Memory B cell (primary cell): ENCODE results near the gene SFXN5.

Experiments used
- ATAC-seq: fragments of 150-1000 bp; cut with Tn5 transposase; 2 replicates; pipeline ENCODE4 v1.10.0; 2021; ENCODE audit warnings: low read depth, mild to moderate bottlenecking, moderate library complexity
- DNase-seq, 2 donors: peaks; one replicate each; pipeline ENCODE4 v3.0.0; 2022; ENCODE audit warnings: low spot score in 2 of 2
- H3K27ac Mint-ChIP-seq: one replicate; pipeline ENCODE4 v1.8.0; 2022; ENCODE audit warnings: mild to moderate bottlenecking, moderate library complexity, mixed read lengths
- H3K27me3 Mint-ChIP-seq: one replicate; pipeline ENCODE4 v1.8.0; 2022; ENCODE audit warnings: mixed read lengths
- H3K36me3 Mint-ChIP-seq: one replicate; pipeline ENCODE4 v1.8.0; 2022; ENCODE audit warnings: mild to moderate bottlenecking, mixed read lengths
- H3K4me1 Mint-ChIP-seq: one replicate; pipeline ENCODE4 v1.8.0; 2022; ENCODE audit warnings: mixed read lengths
- H3K4me3 Mint-ChIP-seq: one replicate; pipeline ENCODE4 v1.8.0; 2022; ENCODE audit warnings: mild to moderate bottlenecking, moderate library complexity, mixed read lengths
- H3K9me3 Mint-ChIP-seq: one replicate; pipeline ENCODE4 v1.8.0; 2022; ENCODE audit warnings: mixed read lengths

The SFXN5 gene

GRCh38 chr2:72996117-72996502 is 75.4 kb downstream of the SFXN5 start:
- no peak overlapping the region for H3K27ac Mint-ChIP-seq
- no peak for DNase-seq
- H3K27me3 Mint-ChIP-seq = no peaks in the 10 kb centered on the region
- no peaks in the 10 kb centered on the region for H3K9me3 Mint-ChIP-seq
- H3K4me1 Mint-ChIP-seq = no peaks in the 10 kb centered on the region
- H3K36me3 Mint-ChIP-seq = no peaks in the 10 kb centered on the region
- no peak overlapping the region for H3K4me3 Mint-ChIP-seq
- ATAC-seq = no peak

- no peaks in the 10 kb centered on the region for H3K9me3 Mint-ChIP-seq
- no peaks in the 10 kb centered on the region for H3K36me3 Mint-ChIP-seq
- H3K4me1 Mint-ChIP-seq = no peaks in the 10 kb centered on the region
- DNase-seq (no peak), ATAC-seq (no peak)
- H3K27me3 Mint-ChIP-seq = no peaks in the 10 kb centered on the region
- H3K27ac Mint-ChIP-seq = no peak overlapping the region
- H3K4me3 Mint-ChIP-seq = no peak overlapping the region
Observed at GRCh38 chr2:72995430-72996116, 75.9 kb downstream of the SFXN5 start.

DNA sequence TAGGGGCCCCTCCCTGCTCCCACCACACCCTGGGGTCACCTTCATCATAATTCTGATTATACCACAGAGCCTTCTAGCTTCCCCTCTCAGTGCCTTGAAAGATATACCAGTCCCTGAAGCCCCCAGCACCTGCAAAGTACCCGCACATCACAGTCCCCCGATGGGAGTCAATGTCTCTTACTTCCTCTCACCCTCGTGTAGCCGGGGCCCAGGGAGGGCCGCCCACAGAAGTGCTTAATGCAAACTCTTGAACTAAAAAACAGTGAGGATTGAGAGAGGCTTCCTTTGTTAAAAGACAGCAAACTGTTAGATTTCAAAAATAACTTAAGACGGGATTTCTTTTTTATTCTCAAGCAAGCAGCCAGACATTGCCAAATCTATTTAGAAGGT is 76.5 kb downstream of the SFXN5 start:
- no peaks in the 10 kb centered on the region for H3K27me3 Mint-ChIP-seq
- H3K4me3 Mint-ChIP-seq = no peak overlapping the region
- DNase-seq (no peak), ATAC-seq (no peak)
- no peaks in the 10 kb centered on the region for H3K4me1 Mint-ChIP-seq
- H3K9me3 Mint-ChIP-seq = no peaks in the 10 kb centered on the region
- no peaks in the 10 kb centered on the region for H3K36me3 Mint-ChIP-seq
- H3K27ac Mint-ChIP-seq = no peak overlapping the region

DNA sequence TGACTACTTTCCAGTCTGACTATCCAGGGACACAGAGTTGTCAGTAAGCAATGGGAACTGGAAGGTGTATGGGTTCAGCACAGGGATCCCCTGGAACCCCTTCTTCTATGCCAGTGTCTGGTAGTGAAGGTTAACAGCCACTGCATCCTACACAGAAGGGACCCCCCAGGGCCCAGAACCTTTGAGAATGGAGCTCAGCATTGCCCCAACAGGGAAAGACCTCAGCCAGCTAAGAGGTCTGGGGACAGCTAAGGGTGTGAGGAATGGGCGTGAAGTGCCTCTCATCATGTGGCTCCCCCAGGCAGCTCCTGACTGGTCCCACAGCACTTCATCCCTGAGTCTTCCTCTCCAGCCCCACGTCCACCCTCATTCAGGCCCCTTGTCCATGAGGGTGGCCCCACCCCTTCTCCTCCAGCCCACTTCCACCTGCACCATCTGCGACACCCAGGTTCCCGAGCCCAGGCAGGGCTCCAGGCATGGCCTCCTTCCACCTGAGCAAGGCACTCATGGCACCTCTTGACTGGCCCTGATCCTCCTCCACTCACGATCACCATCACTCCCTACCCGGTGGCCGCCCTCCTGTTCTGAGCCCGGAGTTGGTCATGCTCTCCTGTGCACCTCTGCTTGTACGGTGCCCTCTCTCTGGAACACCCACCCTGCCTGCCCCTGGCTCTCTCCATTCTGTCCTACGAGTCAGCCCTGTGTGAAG is 77.1 kb downstream of the SFXN5 start:
- no peaks in the 10 kb centered on the region for H3K27me3 Mint-ChIP-seq
- no peak overlapping the region for H3K27ac Mint-ChIP-seq
- H3K4me3 Mint-ChIP-seq = no peak overlapping the region
- ATAC-seq (no peak), DNase-seq (no peak)
- H3K4me1 Mint-ChIP-seq = no peaks in the 10 kb centered on the region
- H3K9me3 Mint-ChIP-seq = no peaks in the 10 kb centered on the region
- no peaks in the 10 kb centered on the region for H3K36me3 Mint-ChIP-seq

- Mint-ChIP-seq H3K4me1 (no peaks in the 10 kb centered on the region), H3K27ac (no peak overlapping the region), H3K9me3 (no peaks in the 10 kb centered on the region), H3K4me3 (no peak overlapping the region), H3K27me3 (no peaks in the 10 kb centered on the region), H3K36me3 (no peaks in the 10 kb centered on the region)
- no peak for ATAC-seq
- DNase-seq = no peak
Observed at GRCh38 chr2:72993933-72994280, 77.6 kb downstream of the SFXN5 start.

- Mint-ChIP-seq H3K27me3 (no peaks in the 10 kb centered on the region), H3K27ac (no peak overlapping the region), H3K4me3 (no peak overlapping the region), H3K36me3 (no peaks in the 10 kb centered on the region), H3K4me1 (no peaks in the 10 kb centered on the region), H3K9me3 (no peaks in the 10 kb centered on the region)
- peak; percentile 62 to 69 for DNase-seq
- peak; percentile 47 for ATAC-seq
Observed at GRCh38 chr2:72993147-72993932, 78.2 kb downstream of the SFXN5 start.

DNA sequence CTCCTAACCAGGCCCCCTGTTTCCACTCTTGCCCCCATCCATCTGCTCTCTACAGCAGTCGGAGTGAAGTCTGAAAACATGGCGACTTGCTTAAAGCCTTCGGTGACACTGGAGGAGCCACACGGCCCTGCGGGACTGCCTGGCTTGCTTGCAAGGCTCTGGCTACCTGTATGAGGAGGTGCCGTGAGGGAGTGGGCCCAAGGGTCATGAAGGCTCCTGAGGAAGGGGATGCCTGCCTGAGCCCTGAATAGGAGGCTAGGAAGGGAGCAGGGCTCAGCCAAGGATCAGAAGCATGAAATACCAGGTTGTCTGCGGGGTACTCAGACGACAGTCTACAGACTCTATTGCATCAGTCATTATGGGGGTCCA is 78.8 kb downstream of the SFXN5 start:
- no peaks in the 10 kb centered on the region for H3K9me3 Mint-ChIP-seq
- H3K27ac Mint-ChIP-seq = no peak overlapping the region
- H3K4me3 Mint-ChIP-seq = no peak overlapping the region
- DNase-seq = no peak
- no peaks in the 10 kb centered on the region for H3K4me1 Mint-ChIP-seq
- H3K27me3 Mint-ChIP-seq = no peaks in the 10 kb centered on the region
- no peak for ATAC-seq
- no peaks in the 10 kb centered on the region for H3K36me3 Mint-ChIP-seq

DNA sequence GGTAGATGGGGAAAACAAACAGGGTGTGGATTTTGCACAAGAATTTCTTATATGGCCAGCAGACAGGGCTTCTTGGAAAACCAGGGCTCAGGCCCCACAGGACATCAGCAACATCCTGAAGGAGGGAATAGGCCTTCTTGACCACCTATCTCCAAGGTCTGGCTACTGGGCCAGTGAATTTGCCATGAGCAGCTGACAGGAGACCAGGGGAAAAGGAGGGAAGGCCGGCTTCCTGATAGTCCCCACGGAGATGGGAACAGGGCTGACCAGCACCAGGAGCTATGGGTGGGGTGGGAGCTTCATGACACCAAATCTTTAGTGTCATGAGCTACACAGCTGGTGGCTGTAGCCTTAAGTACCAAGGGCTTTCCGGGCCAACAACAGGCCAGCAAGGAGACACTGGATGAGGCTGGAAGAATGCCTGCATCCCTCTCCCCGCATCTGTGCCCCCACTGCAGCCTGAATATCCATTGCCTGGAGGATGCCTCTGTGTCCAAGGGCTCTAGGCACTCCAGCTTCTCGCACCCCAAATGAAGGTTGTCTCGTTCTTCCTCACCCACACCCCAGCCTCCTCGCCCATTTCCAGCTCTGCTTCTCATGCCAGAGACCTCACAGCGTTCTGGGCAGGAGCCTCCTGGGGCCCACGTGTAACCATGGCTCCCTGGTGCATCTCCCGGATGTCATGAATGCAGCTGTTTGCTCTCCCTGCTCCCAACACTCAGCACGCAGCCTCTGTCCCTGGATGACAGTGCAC is 79.4 kb downstream of the SFXN5 start:
- Mint-ChIP-seq H3K27me3 (no peaks in the 10 kb centered on the region), H3K27ac (no peak overlapping the region), H3K4me3 (no peak overlapping the region), H3K4me1 (no peaks in the 10 kb centered on the region), H3K9me3 (no peaks in the 10 kb centered on the region), H3K36me3 (no peaks in the 10 kb centered on the region)
- ATAC-seq = no peak
- no peak for DNase-seq

DNA sequence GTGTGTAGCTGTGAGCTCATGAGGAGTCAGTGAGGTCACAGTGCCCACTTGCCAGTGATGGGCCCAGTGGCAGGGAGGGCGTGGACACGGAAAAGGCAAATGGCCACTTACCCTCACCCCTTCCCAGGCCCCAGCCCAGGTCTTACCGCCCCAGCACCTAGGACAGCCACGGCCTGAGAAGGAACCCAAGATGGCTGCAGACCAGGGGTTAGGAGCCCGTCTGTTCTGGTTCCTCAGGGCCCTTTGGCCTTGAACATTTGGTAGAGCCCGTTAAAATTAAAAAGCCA is 80.1 kb downstream of the SFXN5 start:
- DNase-seq (no peak), ATAC-seq (no peak)
- Mint-ChIP-seq H3K36me3 (no peaks in the 10 kb centered on the region), H3K27me3 (no peaks in the 10 kb centered on the region), H3K9me3 (no peaks in the 10 kb centered on the region), H3K4me1 (no peaks in the 10 kb centered on the region), H3K27ac (no peak overlapping the region), H3K4me3 (no peak overlapping the region)

DNA sequence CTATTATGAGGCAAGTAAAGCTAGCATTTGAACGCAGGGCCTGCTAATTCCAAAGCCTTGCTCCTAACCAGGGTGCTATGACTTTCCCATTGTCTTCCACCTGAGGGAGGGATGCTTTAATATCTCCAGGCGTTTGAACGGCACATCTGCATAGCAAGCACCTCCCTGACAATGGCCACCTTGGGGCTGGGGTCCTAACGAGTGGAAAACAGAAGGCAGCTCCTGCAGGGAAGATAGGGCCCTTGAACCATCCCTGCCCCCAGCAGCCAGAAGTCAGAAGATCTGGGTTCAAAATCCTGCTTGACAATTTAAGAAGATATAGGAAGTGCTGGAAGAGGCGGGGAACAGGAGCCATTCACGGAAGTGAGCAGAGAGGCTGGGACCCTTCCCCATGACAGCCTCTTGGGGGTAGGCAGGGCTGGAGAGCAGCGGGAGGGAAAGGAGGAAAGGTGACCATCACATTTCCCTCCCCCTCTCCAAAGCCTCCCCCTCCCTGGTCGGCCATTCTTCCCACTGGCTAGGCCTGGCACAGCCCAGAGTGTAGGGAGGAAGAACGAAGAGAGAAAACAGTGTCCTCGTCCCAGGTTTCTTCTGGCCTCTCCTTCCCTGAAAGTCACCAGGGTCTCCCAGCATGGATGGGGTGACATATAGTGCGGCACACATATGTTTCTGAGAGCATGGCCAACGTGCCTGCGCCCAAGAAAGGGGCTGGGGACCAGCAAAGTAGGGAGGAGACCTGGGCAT is 80.6 kb downstream of the SFXN5 start:
- Mint-ChIP-seq H3K4me3 (no peak overlapping the region), H3K27me3 (no peaks in the 10 kb centered on the region), H3K4me1 (no peaks in the 10 kb centered on the region), H3K9me3 (no peaks in the 10 kb centered on the region), H3K36me3 (no peaks in the 10 kb centered on the region), H3K27ac (no peak overlapping the region)
- no peak for ATAC-seq
- no peak for DNase-seq

GRCh38 chr2:72989770-72990556 is 81.5 kb downstream of the SFXN5 start:
- DNase-seq = no peak
- Mint-ChIP-seq H3K27me3 (no peaks in the 10 kb centered on the region), H3K4me3 (no peak overlapping the region), H3K36me3 (no peaks in the 10 kb centered on the region), H3K4me1 (no peaks in the 10 kb centered on the region), H3K27ac (no peak overlapping the region), H3K9me3 (no peaks in the 10 kb centered on the region)
- no peak for ATAC-seq

DNA sequence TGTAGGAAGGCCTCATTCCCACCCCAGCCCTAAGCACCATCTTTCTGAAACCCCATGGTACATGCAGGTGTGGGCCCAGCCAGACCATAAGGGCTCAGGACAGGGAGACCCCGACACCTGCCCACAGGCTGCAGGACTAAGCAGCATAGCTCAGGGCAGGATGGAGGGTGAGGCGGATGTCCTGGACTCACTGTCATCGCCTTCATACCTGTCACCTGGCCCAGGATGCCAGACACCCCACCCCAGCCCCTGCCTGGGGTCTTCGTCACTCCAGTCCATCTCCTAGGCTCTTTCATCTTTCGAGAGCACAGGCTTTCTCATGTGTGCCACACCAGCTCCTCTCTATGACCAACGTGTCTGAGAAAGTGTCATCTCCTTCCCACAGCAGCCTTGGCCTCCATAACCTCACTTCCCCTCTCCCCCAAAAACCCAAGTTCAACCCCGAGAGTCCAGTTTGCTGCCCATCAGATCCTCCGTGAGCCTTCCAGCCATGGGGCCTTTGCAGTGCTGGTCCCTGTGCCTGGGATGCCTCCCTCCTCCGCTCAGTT is 82.7 kb downstream of the SFXN5 start:
- Mint-ChIP-seq H3K36me3 (no peaks in the 10 kb centered on the region), H3K27ac (no peak overlapping the region), H3K9me3 (no peaks in the 10 kb centered on the region), H3K4me3 (no peak overlapping the region), H3K4me1 (no peaks in the 10 kb centered on the region), H3K27me3 (no peaks in the 10 kb centered on the region)
- no peak for ATAC-seq
- DNase-seq = no peak

DNA sequence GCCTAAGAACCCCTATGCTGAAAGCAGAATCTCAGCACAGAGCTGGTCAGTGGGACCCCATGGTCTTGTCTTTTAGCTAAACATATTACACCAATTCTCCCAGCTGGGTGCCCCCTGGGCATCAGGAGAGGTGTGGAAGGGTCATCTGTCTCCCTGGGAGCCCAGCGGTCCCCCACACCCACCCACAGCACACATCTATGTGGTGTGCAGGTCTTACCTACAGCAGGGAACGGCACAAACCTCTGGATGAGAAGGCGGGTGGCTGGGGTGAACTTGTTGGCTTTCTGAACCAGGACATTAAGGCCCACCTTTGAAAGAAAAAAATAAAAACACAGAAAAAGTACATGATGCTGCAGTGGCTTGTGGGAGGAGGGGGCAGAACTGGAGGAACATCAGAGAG is 83.5 kb downstream of the SFXN5 start:
- Mint-ChIP-seq H3K36me3 (no peaks in the 10 kb centered on the region), H3K4me3 (no peak overlapping the region), H3K27ac (no peak overlapping the region), H3K4me1 (no peaks in the 10 kb centered on the region), H3K9me3 (no peaks in the 10 kb centered on the region), H3K27me3 (no peaks in the 10 kb centered on the region)
- ATAC-seq (no peak), DNase-seq (no peak)
